HepG2 (cell line): Measurements from ENCODE around the gene MMD2.

Experiments
- FOXA1 ChIP-seq, 2 experiments: fragments of 450-650 bp in 1 of 2; sonication (generic) in 1 of 2; formaldehyde crosslinking in 1 of 2; IDR thresholded peaks; 2 replicates each; pipeline versions ENCODE4 v1.4.0 to v1.6.1; 2016 to 2020; ENCODE audit warnings: missing genetic modification reagents in 1 of 2
- GATAD2A ChIP-seq: IDR thresholded peaks from 2 replicates; pipeline ENCODE4 v1.6.1; 2016
- JUND ChIP-seq: sonication (generic); formaldehyde crosslinking; IDR thresholded peaks from 2 replicates; pipeline ENCODE4 v1.8.0; 2022; ENCODE audit warnings: mild to moderate bottlenecking, missing genetic modification reagents
- ZFYVE20 ChIP-seq: sonication (generic); formaldehyde crosslinking; IDR thresholded peaks from 2 replicates; pipeline ENCODE4 v1.8.0; 2023; ENCODE audit warnings: low read depth, mild to moderate bottlenecking, moderate library complexity, missing genetic modification reagents, borderline replicate concordance
- TF ChIP-seq, protein P1 (sequence below): sonication (generic); formaldehyde crosslinking; IDR thresholded peaks from 2 replicates; pipeline ENCODE4 v1.4.0; 2020; ENCODE audit warnings: missing genetic modification reagents, borderline replicate concordance

DNA sequence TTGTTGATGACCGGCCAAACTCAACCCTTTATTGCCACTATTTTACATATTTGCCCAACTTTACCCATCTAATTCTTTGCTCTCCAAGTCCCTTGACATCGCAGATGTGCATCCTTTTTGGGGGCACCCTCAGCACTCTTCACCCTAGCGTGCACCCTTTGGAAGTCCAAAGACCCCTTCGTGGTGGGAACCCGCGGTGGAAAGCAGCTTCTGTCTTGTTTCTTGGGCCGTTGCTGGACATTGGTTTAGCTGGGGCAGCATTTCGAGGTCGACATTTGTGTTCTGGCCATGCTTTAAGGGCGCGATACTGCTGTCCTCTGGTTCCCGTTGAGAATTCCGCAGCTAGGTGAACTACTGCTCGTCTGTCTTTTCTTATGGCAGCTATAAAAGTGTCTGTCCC lies 96.8 kb downstream of the MMD2 start:
- TF ChIP-seq JUND (CRISPR knock-in tag) (no peak), ZFYVE20 (no peak), GATAD2A (CRISPR knock-in tag) (no peak), FOXA1 (IDR thresholded peaks at IDR 0.05) (no peak), FOXA1 (CRISPR knock-in tag; IDR thresholded peaks at IDR 0.05) (no peak)
- TF ChIP-seq, protein P1, sequence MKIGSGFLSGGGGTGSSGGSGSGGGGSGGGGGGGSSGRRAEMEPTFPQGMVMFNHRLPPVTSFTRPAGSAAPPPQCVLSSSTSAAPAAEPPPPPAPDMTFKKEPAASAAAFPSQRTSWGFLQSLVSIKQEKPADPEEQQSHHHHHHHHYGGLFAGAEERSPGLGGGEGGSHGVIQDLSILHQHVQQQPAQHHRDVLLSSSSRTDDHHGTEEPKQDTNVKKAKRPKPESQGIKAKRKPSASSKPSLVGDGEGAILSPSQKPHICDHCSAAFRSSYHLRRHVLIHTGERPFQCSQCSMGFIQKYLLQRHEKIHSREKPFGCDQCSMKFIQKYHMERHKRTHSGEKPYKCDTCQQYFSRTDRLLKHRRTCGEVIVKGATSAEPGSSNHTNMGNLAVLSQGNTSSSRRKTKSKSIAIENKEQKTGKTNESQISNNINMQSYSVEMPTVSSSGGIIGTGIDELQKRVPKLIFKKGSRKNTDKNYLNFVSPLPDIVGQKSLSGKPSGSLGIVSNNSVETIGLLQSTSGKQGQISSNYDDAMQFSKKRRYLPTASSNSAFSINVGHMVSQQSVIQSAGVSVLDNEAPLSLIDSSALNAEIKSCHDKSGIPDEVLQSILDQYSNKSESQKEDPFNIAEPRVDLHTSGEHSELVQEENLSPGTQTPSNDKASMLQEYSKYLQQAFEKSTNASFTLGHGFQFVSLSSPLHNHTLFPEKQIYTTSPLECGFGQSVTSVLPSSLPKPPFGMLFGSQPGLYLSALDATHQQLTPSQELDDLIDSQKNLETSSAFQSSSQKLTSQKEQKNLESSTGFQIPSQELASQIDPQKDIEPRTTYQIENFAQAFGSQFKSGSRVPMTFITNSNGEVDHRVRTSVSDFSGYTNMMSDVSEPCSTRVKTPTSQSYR (CRISPR knock-in tag) = no peak
